Measurements from ENCODE around the gene LHFPL2. TPM values are rescaled to one million over a fixed set of nuclear protein-coding genes. Genes with fewer than 3 reads are reported as not detected.
"Not testable (repeated sequence)": the region's sequence is repeated elsewhere in the genome, so short reads cannot be mapped to it uniquely, and the experiment has no call there.

LHFPL2 gene, protein sequence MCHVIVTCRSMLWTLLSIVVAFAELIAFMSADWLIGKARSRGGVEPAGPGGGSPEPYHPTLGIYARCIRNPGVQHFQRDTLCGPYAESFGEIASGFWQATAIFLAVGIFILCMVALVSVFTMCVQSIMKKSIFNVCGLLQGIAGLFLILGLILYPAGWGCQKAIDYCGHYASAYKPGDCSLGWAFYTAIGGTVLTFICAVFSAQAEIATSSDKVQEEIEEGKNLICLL
- total RNA-seq (2014; rRNA removed; shearing (Covaris generic)), result 57.2 and 58.0 TPM in 2 replicates
- 37.3 and 76.5 TPM in 2 replicates for polyA plus RNA-seq (2015; cell fraction: cytosol; rRNA removed)
- polyA plus RNA-seq (2015; cell fraction: nucleus; rRNA removed), result 41.1 and 55.8 TPM in 2 replicates

DNA sequence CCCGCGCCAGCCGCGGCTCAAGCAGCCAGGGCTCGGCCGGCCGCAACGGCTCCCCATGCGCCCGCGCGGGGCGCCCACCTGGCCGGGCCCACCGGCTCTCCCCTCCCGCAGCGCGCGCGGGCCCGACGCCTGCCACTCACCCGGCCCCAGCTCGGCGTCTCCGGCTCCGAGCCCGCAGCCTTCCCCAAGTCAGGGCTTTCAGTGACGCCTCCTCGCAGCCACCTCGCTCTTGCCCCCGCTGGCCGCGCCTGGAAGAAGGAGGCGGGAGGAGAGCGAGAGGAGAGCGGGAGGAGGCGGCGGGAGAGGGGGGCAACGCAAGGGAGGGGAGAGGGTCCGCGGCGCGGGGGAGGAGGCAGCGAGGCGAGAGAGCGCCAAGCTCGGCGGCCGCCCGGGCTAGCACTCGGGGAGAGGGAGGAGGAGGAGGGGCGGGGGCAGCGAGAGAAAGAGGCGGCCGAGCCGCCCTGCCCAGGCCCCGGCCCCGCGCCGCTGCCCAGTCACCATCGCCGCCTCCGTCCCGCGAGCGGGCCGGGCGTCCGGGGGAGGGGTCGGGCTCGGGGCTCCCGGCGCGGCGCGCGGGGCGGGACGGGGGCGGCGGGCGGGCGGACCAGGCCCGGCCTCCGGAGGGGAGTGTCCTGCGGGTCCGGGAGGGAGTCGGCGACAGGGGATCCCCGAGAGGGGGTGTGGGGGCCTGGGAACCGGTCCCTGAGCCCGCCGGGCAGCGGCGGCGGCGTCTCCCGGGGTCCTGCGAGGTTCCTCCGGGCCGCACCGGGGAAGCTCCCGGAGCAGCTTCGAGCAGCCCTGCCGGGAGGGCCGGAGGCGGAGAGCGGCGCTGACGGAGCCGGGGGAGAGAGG lies at the start of gene LHFPL2:
Gene LHFPL2, minus strand, starts transcription at position 414 of the 852 bp plus-strand sequence. CDS start 138,559 bp downstream, outside the sequence.
- DNase-seq (ENCODE audit: low read depth, low spot score), result peak; percentile 58
- in situ Hi-C loops (cut with HindIII; ENCODE audit: low pct_unique_long_range_greater_than_20kb, low sequenced_read_pairs), result loop anchor here (25.0 kb wide), 1 partner anchor 111 kb away; no protein-coding TSS in a partner anchor

DNA sequence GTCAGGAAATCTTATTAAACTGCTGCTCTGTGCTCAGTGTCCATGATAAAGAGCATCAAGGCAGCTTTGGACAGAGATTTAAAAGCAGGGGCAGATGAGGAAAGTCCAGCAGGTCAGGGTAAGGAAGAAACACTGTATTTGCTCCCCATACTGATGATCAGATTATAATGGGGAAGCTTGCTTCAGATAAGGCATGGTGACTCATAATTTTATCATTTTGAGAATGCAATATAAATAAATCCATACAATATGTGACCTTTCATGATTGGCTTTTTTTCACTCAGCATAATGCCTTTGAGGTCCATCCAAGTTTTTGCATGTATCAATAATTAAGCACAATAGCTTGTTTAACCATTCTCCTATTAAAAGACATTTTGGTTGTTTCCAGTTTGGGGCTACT lies 48.1 kb upstream of the LHFPL2 start:
- in situ Hi-C loops (cut with HindIII; ENCODE audit: low pct_unique_long_range_greater_than_20kb, low sequenced_read_pairs), result no loop called here

DNA sequence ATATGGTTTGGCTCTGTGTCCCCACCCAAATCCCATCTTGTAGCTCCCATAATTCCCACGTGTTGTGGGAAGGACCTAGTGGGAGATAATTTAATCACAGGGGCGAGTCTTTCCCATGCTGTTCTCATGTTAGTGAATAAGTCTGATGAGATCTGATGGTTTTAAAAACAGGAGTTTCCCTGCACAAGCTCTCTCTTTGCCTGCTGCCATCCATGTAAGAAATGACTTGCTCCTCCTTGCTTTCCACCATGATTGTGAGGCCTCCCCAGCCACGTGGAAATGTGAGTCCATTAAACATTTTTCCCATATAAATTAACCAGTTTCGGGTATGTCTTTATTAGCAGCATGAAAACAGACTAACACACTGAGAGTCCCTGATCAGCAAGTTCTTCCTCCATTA lies 47.5 kb upstream of the LHFPL2 start:
- in situ Hi-C loops (cut with HindIII; ENCODE audit: low pct_unique_long_range_greater_than_20kb, low sequenced_read_pairs), result not testable (repeated sequence)

More for the DNA sequence above, 48.1 kb upstream of the LHFPL2 start:
- DNase-seq (ENCODE audit: low read depth, low spot score), result no peak

DNA sequence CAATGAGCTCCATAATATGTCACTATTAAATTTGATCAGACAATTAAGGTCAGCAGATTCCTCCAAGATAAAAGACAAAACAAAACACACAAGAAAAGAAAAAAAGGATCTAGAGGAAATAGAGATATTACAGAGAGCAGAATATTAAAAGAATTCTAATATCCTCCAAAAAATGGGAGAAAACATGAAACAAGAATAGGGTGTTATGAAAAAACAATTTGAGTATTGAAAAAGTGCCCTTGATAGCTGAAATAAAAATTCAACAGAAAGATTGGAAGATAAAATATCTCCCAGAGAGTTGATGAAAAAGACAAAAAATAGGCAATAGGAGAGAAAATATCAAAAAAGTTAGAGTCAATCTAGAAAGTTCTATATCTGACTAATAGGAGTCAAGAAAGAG lies 44.8 kb upstream of the LHFPL2 start:
- in situ Hi-C loops (cut with HindIII; ENCODE audit: low pct_unique_long_range_greater_than_20kb, low sequenced_read_pairs), result no loop called here
- DNase-seq (ENCODE audit: low read depth, low spot score), result no peak

More for the DNA sequence above, 47.5 kb upstream of the LHFPL2 start:
- DNase-seq (ENCODE audit: low read depth, low spot score), result not testable (repeated sequence)

DNA sequence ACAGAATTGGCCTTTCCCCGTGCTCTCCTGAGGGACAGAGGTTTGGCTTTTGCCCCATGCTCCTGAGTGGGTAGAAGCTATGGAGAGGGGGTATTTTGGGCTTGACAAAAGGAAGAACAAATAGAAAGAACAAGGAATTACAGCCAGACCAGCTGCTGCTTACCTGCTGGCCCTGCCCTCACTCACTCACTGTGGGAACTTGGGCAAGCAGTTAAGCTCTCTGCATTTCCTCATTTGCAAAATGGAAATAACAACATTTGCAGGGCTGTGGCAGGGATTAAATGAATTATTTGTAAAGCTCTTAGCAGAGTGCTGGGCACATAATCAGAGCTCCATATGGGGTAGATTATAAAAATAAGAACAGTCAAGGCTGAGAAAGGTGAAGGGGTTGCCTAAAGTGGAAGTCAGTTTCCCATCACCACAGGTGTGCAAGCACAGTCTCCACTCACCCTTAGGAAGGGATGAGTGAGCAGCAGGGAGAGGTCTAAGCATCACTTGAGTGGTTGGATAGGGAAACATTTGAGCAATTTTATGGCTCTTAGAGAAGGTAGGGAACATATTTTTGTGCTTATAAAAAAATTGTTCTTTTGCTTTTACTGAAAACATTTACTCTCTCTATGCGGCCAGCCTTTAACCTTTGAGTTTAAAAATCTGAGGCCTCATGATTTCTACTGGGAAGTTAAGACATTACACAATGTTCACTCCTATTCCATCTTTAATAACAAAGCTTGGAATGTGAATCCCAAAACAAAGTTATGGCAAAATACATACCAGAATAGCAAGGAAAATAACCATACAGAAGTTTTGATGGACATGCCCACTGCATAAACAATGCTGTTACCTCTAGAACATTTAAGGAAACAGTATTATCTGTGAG lies 42.8 kb upstream of the LHFPL2 start:
- in situ Hi-C loops (cut with HindIII; ENCODE audit: low pct_unique_long_range_greater_than_20kb, low sequenced_read_pairs), result no loop called here
- DNase-seq (ENCODE audit: low read depth, low spot score), result no peak

DNA sequence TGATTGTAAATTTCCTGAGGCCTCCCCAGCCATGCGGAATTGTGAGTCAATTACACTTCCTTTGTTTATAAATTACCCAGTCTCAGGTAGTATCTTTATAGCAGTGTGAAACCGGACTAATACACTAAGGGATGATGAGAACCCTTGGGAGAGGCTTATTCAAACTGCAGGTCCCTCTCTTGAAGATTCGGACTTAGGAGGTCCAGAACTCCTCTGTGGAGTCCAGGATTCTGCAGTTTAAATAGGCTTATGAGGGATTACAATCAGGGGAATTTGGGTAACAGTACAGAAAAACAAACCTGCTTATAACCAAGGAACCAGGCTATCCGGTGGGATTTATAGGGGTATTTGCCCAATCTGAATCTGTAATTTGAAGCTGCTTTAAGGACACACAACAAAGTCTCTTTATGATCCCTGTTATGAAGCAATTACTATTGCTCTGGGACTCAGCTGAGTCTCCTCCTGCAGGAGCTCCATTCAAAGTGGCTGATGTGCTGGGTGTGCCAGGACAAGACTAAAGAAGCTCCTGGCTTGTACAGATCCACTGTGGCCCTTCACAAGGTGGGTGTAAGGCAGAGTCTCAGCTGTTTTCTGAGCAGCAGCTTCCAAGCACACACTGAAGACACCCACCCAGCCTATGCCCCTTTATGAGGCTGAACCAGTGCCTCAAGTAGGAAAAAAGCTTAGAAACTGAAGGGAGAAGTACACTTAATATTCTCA lies 41.8 kb upstream of the LHFPL2 start:
- peak; percentile 31 for DNase-seq (ENCODE audit: low read depth, low spot score)
- in situ Hi-C loops (cut with HindIII; ENCODE audit: low pct_unique_long_range_greater_than_20kb, low sequenced_read_pairs), result no loop called here

DNA sequence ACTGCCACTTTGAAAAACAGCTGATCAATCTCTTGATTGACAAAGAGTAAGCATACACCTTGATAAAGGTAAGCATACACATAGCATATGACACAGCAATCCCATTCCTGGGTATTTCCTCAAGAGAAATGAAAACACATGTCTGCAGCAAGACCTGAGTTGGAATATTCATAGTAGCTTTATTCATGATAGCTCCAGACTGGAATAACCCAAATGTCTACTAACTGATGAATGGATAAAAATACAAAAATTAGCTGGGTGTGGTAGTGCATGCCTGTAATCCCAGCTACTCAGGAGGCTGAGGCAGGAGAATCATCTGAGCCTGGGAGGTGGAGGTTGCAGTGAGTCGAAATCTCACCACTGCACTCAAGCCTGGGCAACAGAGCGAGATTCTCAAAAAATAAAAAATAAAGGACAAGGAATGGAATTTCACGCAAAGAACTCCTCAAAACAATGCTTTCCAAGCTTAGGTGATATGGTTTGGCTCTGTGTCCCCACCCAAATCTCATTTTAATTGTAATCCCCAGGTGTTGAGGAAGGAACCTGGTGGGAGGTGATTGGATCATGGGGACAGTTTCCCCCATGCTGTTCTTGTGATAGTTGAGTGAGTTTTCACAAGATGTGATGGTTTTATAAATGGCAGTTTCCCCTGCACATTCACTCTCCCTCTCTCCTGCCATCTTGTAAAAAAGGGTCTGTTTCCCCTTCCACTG lies 41.1 kb upstream of the LHFPL2 start:
- in situ Hi-C loops (cut with HindIII; ENCODE audit: low pct_unique_long_range_greater_than_20kb, low sequenced_read_pairs), result no loop called here
- no peak for DNase-seq (ENCODE audit: low read depth, low spot score)

DNA sequence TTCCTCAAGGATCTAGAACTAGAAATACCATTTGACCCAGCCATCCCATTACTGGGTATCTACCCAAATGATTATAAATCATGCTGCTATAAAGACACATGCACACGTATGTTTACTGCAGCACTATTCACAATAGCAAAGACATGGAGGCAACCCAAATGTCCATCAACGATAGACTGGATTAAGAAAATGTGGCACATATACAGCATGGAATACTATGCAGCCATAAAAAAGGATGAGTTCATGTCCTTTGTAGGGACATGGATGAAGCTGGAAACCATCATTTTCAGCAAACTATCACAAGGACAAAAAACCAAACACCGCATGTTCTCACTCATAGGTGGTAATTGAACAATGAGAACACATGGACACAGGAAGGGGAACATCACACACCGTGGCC lies 38.9 kb upstream of the LHFPL2 start:
- in situ Hi-C loops (cut with HindIII; ENCODE audit: low pct_unique_long_range_greater_than_20kb, low sequenced_read_pairs); DNase-seq (ENCODE audit: low read depth, low spot score): not testable (repeated sequence)

DNA sequence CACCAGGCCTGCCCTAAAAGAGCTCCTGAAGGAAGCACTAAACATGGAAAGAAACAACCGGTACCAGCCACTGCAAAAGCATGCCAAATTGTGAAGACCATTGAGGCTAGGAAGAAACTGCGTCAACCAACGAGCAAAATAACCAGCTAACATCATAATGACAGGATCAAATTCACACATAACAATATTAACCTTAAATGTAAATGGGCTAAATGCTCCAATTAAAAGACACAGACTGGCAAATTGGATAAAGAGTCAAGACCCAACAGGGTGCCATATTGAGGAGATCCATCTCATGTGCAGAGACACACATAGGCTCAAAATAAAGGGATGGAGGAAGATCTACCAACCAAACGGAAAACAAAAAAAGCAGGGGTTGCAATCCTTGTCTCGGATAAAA lies 35.3 kb upstream of the LHFPL2 start:
- in situ Hi-C loops (cut with HindIII; ENCODE audit: low pct_unique_long_range_greater_than_20kb, low sequenced_read_pairs); DNase-seq (ENCODE audit: low read depth, low spot score): not testable (repeated sequence)

DNA sequence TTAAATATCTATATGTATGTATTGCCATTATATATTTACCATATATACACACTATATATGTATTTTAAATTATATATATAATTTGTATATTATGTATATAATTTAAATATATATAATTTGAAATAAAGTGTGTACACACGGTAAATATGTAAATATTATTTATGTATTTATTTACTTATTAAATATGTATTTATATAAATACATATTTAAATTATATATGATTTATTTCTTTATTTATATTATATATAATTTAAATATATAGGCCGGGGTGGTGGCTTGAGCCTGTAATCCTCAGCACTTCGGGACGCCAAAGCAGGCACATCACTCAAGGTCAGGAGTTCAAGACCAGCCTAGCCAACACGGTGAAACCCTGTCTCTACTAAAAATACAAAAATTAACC lies 31.3 kb upstream of the LHFPL2 start:
- DNase-seq (ENCODE audit: low read depth, low spot score), result no peak
- in situ Hi-C loops (cut with HindIII; ENCODE audit: low pct_unique_long_range_greater_than_20kb, low sequenced_read_pairs), result no loop called here

DNA sequence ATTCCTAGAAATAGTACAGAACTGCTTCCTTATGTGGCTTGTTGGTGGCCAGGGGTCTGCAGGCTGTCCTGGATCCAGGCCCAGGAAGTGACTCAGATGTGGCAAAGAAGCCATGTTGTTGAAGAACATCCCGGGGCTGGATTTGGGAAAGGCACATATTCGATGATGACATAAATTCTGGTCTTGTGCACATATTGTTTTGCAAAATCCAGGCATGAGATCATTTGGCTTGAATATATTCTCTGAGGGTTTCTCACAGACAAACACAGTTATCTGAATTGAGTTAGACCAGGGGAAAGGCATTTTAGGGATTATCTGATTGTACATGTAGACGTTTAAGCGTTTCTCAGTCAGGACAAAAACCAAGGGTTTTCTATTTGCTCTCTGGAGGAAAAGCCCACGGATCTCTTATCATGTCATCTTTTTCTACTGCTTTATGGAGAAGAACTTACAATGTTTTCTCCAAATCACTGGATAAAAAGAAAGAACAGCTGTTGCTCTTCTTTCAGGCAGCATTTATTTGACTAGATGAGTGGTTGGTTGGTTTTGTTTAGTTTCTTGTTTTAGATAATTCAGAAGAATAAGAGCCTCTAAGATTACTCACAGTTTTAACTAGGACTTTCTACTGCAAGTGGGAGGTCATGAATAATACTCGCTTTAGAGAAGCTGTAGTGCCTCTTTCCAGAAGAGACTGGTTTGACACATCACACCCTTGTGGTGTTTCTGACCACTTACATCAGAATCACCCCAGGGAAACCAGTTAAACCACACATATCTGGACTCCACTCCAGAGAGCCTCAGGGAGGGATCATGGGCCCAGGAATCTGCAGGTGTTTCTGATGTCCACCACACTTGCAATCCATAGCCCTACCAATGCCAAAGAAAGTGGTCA lies 29.5 kb upstream of the LHFPL2 start:
- peak; percentile 58 for DNase-seq (ENCODE audit: low read depth, low spot score)
- in situ Hi-C loops (cut with HindIII; ENCODE audit: low pct_unique_long_range_greater_than_20kb, low sequenced_read_pairs), result no loop called here

DNA sequence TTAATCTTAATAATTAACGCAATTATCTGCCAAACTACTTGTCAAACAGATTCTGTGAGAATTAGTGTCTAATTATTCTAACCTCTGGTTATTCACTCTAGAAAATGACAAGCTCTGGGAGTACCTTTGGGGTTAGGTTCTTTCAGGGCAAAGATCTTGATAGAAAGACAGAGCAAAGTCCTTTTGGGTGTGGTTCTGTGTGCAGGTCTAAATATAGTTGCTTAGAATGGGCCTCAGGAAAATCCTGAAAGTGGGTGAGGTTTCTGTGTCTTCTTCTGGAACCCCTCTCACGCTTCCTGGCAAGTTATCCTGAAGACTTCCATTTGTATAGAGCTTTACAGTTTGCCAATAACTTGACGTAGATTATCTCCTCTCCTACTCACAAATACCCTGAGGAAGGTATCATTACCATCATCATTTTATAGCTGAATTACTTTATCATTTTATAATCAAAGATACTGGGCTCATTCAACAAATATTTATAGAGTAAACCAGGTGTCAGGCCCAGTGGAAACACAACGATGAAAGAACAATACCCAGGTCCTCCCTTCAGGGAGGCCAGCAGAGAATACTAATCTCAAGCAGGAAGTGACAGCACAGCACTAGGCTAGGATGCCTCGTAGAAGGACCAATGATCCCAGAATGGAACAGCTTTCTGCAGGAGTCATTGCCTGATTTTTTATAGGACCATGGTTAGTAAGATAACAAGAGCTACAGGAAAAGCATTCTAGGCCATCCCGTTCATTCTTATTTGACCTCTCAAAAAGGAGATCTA lies 27.6 kb upstream of the LHFPL2 start:
- in situ Hi-C loops (cut with HindIII; ENCODE audit: low pct_unique_long_range_greater_than_20kb, low sequenced_read_pairs), result no loop called here
- no peak for DNase-seq (ENCODE audit: low read depth, low spot score)

DNA sequence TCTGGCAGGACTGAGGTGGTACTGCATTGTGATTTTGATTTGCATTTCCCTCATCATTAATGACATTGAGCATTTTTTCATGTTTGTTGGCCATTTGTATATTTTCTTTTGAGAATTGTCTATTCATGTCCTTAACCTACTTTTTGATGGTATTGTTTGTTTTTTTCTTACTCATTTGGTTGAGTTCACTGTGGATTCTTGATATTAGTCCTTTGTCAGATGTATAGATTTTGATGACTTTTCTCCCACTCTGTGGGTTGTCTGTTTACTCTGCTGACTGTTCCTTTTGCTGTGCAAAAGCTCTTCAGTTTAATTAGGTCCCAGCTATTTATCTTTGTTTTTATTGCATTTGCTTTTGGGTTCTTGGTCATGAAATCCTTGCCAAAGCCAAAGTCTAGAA lies 25.3 kb upstream of the LHFPL2 start:
- DNase-seq (ENCODE audit: low read depth, low spot score); in situ Hi-C loops (cut with HindIII; ENCODE audit: low pct_unique_long_range_greater_than_20kb, low sequenced_read_pairs): not testable (repeated sequence)

DNA sequence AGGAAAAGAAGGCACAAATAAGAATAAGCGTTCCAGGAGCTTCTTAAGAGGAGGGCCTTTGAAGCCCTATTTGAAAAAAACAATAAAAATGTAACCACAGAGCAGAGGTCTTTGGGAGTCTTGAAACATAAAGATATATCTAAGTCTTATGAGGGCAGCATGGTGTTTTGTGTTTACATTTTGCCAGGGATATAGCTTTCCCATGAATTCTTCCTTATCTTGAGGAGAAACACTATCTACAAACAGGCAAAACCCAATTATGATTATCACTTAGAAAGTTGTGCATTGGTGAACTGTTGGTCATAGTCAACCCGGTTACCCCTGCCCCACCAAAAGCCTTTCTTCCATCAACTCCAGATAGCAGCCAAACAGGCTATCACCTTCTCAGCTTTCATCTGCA lies 23.6 kb upstream of the LHFPL2 start:
- in situ Hi-C loops (cut with HindIII; ENCODE audit: low pct_unique_long_range_greater_than_20kb, low sequenced_read_pairs), result no loop called here
- DNase-seq (ENCODE audit: low read depth, low spot score), result no peak

DNA sequence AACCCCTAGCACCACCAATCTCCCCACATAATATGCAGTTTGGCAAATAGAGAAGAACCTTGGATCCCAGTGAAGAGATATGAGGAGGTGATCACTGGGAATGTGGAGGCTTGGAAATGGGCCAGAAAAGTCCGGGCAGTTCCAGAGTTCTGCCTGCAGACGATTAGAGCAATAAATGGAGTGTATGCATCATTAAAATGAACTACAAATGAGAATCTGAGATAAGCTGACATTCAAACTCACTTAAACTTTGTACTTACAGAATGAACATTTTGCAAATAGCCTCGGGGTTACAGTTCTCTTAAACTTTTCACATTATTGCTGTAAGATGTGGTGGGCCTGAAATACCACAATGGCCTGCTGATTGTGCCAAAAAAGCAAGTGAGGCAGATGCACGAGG lies 23.0 kb upstream of the LHFPL2 start:
- DNase-seq (ENCODE audit: low read depth, low spot score), result peak; percentile 48
- in situ Hi-C loops (cut with HindIII; ENCODE audit: low pct_unique_long_range_greater_than_20kb, low sequenced_read_pairs), result no loop called here

Measured in SK-MEL-5 (cell line).